ENCODE measurements around the gene LRP4. TPM values are rescaled to one million over a fixed set of nuclear protein-coding genes. Genes with fewer than 3 reads are reported as not detected.

The LRP4 gene
- total and polyA plus RNA-seq, 2 of the 13 experiments (the other 11 are each of a cell fraction or from before 2014, with no cell fraction given): 4.7 to 13.3 TPM

- TF ChIP-seq CREM (IDR thresholded peaks at IDR 0.05) (peak; percentile 51), CREM (CRISPR knock-in tag; IDR thresholded peaks at IDR 0.05) (0 out of 2 replicates have a peak, but pooled peaks have one; percentile 30), ERF (CRISPR knock-in tag; IDR thresholded peaks at IDR 0.05) (no peak; the same call in 1 of the 2 replicates), KAT2B (IDR thresholded peaks at IDR 0.05; ENCODE audit: borderline replicate concordance, low read depth, low read length) (no peak), ZNF879 (CRISPR knock-in tag; IDR thresholded peaks at IDR 0.05) (no peak), MEIS2 (CRISPR knock-in tag; IDR thresholded peaks at IDR 0.05) (peak; percentile 72), THAP8 (CRISPR knock-in tag; IDR thresholded peaks at IDR 0.05; ENCODE audit: borderline replicate concordance) (no peak), ZSCAN31 (CRISPR knock-in tag; IDR thresholded peaks at IDR 0.05; ENCODE audit: low read depth) (peak; percentile 94), KDM2A (CRISPR knock-in tag; IDR thresholded peaks at IDR 0.05; ENCODE audit: borderline replicate concordance, low read depth) (peak; percentile 87; the same call in 1 of the 2 replicates), E2F5 (CRISPR knock-in tag; conservative IDR thresholded peaks at IDR 0.05) (peak; percentile 97), PRDM15 (CRISPR knock-in tag; IDR thresholded peaks at IDR 0.05) (no peak), AGO1 (IDR thresholded peaks at IDR 0.05; ENCODE audit: low read depth, low read length, poor library complexity, severe bottlenecking) (no peak), FUBP1 (CRISPR knock-in tag; IDR thresholded peaks at IDR 0.05; ENCODE audit: borderline replicate concordance) (no peak), PAF1 (CRISPR knock-in tag; IDR thresholded peaks at IDR 0.05) (no peak), MED1 (CRISPR knock-in tag; IDR thresholded peaks at IDR 0.05) (0 out of 2 replicates have a peak, but pooled peaks have one; percentile 15), PAX8 (CRISPR knock-in tag; IDR thresholded peaks at IDR 0.05; ENCODE audit: borderline replicate concordance) (no peak), ZSCAN22 (CRISPR knock-in tag; IDR thresholded peaks at IDR 0.05) (no peak), ZNF441 (CRISPR knock-in tag; IDR thresholded peaks at IDR 0.05; ENCODE audit: borderline replicate concordance) (0 out of 2 replicates have a peak, but pooled peaks have one; percentile 9), ZNF264 (CRISPR knock-in tag; IDR thresholded peaks at IDR 0.05) (no peak), ZNF615 (CRISPR knock-in tag; IDR thresholded peaks at IDR 0.05; ENCODE audit: borderline replicate concordance) (no peak), PHB2 (IDR thresholded peaks at IDR 0.05; ENCODE audit: partially characterized antibody) (no peak), ZNF430 (CRISPR knock-in tag; IDR thresholded peaks at IDR 0.05) (peak; percentile 78; the same call in 1 of the 2 replicates), NFIC (IDR thresholded peaks at IDR 0.05; ENCODE audit: low read length) (0 out of 2 replicates have a peak, but pooled peaks have one; percentile 12), MLLT10 (CRISPR knock-in tag; IDR thresholded peaks at IDR 0.05) (no peak)
These were observed 72.4 kb downstream of the LRP4 start, which contains the start of gene CKAP5 (continued) for GRCh38 chr11:46845740-46846509.

All from HepG2 (cell line).